GM19099 (cell line): ENCODE measurements around the gene CARD19.

Experiments
- POLR2A ChIP-seq: IDR thresholded peaks from 3 replicates; pipeline ENCODE4 v1.6.1; 2011; ENCODE audit warnings: low read depth; ENCODE audit not compliant: insufficient read length; ENCODE audit errors: extremely low read depth

Gene CARD19

GRCh38 chr9:93159601-93160471, 63.8 kb downstream of the CARD19 start:
- TF ChIP-seq POLR2A, result no peak

GRCh38 chr9:93161786-93162562, 66.0 kb downstream of the CARD19 start:
- no peak for TF ChIP-seq POLR2A
